Progenitor cell of endocrine pancreas (in vitro differentiated cells): ENCODE measurements around the gene MAP1S. TPM values are rescaled to one million over a fixed set of nuclear protein-coding genes. Genes with fewer than 3 reads are reported as not detected.
A peak's percentile ranks its signal among the peaks of the same experiment; 100 is the strongest.

ENCODE experiments used
- DNase-seq: peaks from one replicate; pipeline ENCODE4 v3.0.0; 2021; ENCODE audit warnings: low spot score; ENCODE audit not compliant: unreplicated experiment
- H3K27ac Mint-ChIP-seq: 2 replicates; pipeline ENCODE4 v1.8.0; 2021; ENCODE audit warnings: mild to moderate bottlenecking, moderate library complexity, mixed read lengths
- H3K27me3 Mint-ChIP-seq: 2 replicates; pipeline ENCODE4 v1.8.0; 2021; ENCODE audit warnings: mixed read lengths
- H3K36me3 Mint-ChIP-seq: 2 replicates; pipeline ENCODE4 v1.8.0; 2022; ENCODE audit warnings: mixed read lengths; ENCODE audit not compliant: insufficient read depth
- H3K4me1 Mint-ChIP-seq: 2 replicates; pipeline ENCODE4 v1.8.0; 2021; ENCODE audit warnings: low read depth, mixed read lengths
- H3K4me3 Mint-ChIP-seq: 2 replicates; pipeline ENCODE4 v1.8.0; 2021; ENCODE audit warnings: low read depth, mild to moderate bottlenecking, moderate library complexity, mixed read lengths
- H3K9me3 Mint-ChIP-seq: 2 replicates; pipeline ENCODE4 v1.8.0; 2021; ENCODE audit warnings: low read depth, mixed read lengths
- total RNA-seq: library from RNA; stranded (reverse); gene quantifications from 2 replicates; pipeline ENCODE4 v1.2.1, GENCODE V29; 2021
- TF ChIP-seq, protein P1 (sequence below): fragments of 200-600 bp; sonication (generic); IDR thresholded peaks from one replicate; pipeline ENCODE4 v1.5.0; 2021; ENCODE audit warnings: antibody characterized with exemption, mild to moderate bottlenecking; ENCODE audit not compliant: unreplicated experiment

The MAP1S gene
- total RNA-seq, 1 donor from 2014 or later: 94.2 TPM

- H3K27ac Mint-ChIP-seq: no peak overlapping the region
- TF ChIP-seq, protein P1, sequence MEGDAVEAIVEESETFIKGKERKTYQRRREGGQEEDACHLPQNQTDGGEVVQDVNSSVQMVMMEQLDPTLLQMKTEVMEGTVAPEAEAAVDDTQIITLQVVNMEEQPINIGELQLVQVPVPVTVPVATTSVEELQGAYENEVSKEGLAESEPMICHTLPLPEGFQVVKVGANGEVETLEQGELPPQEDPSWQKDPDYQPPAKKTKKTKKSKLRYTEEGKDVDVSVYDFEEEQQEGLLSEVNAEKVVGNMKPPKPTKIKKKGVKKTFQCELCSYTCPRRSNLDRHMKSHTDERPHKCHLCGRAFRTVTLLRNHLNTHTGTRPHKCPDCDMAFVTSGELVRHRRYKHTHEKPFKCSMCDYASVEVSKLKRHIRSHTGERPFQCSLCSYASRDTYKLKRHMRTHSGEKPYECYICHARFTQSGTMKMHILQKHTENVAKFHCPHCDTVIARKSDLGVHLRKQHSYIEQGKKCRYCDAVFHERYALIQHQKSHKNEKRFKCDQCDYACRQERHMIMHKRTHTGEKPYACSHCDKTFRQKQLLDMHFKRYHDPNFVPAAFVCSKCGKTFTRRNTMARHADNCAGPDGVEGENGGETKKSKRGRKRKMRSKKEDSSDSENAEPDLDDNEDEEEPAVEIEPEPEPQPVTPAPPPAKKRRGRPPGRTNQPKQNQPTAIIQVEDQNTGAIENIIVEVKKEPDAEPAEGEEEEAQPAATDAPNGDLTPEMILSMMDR: peak; percentile 83
- DNase-seq: peak; percentile 70
- H3K36me3 Mint-ChIP-seq: no peaks in the 10 kb centered on the region
- H3K4me3 Mint-ChIP-seq: peak overlapping the region; percentile 26
- H3K9me3 Mint-ChIP-seq: no peaks in the 10 kb centered on the region
- H3K4me1 Mint-ChIP-seq: no peaks in the 10 kb centered on the region
- peaks cover 8% of the 10 kb centered on the region for H3K27me3 Mint-ChIP-seq
Measured at GRCh38 chr19:17766543-17767131, 47.4 kb downstream of the MAP1S start.

- H3K27ac Mint-ChIP-seq: no peak overlapping the region
- H3K36me3 Mint-ChIP-seq: no peaks in the 10 kb centered on the region
- no peak overlapping the region for H3K4me3 Mint-ChIP-seq
Measured at GRCh38 chr19:17767559-17767958, 48.3 kb downstream of the MAP1S start.

DNA sequence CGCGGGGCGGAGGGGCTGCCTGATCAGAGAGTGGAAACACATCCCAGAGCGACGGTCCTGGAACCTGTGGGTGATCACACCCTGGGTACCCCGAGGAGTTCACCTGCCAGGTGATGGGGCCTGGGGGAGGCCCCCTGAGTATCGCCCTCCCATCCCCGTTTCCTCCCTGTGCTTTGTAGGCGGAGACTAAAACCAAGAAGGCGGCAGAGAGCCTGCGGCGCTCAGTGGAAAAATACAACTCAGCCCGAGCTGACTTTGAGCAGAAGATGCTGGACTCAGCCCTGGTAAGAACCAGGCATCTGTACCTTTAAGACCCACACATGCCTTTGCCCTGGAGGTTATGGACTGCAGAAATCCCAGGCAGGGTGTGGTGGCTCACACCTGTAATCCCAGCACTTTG is 51.3 kb downstream of the MAP1S start:
- no peaks in the 10 kb centered on the region for H3K4me1 Mint-ChIP-seq
- DNase-seq: no peak
- TF ChIP-seq, protein P1: no peak
- H3K27ac Mint-ChIP-seq: no peak overlapping the region
- H3K27me3 Mint-ChIP-seq: peaks cover 11% of the 10 kb centered on the region
- H3K9me3 Mint-ChIP-seq: no peaks in the 10 kb centered on the region
- H3K36me3 Mint-ChIP-seq: no peaks in the 10 kb centered on the region
- no peak overlapping the region for H3K4me3 Mint-ChIP-seq

More at GRCh38 chr19:17767559-17767958, 48.3 kb downstream of the MAP1S start:
- no peak for DNase-seq
- TF ChIP-seq, protein P1: no peak
- peaks cover 8% of the 10 kb centered on the region for H3K27me3 Mint-ChIP-seq
- no peaks in the 10 kb centered on the region for H3K4me1 Mint-ChIP-seq
- H3K9me3 Mint-ChIP-seq: no peaks in the 10 kb centered on the region

DNA sequence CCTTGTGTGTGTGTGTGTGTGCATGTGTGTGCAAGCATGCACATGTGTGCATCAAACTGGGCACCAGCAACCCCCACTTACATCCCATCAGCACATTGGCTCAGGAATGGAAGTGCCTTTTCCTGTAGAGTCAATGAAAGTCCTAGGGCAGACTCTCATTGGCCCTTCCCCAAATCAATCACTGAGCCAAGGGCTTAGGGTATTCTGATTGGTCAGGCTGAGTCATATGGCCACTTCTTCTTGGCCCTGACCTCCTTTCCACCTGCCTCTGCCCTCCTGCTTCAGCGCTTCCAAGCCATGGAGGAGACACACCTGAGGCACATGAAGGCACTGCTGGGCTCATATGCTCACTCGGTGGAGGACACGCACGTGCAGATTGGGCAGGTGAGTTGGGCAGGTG is 52.9 kb downstream of the MAP1S start:
- TF ChIP-seq, protein P1: no peak
- H3K27ac Mint-ChIP-seq: no peak overlapping the region
- H3K4me3 Mint-ChIP-seq: no peak overlapping the region
- H3K9me3 Mint-ChIP-seq: no peaks in the 10 kb centered on the region
- peaks cover 10% of the 10 kb centered on the region for H3K27me3 Mint-ChIP-seq
- H3K36me3 Mint-ChIP-seq: no peaks in the 10 kb centered on the region
- no peaks in the 10 kb centered on the region for H3K4me1 Mint-ChIP-seq
- DNase-seq: no peak

DNA sequence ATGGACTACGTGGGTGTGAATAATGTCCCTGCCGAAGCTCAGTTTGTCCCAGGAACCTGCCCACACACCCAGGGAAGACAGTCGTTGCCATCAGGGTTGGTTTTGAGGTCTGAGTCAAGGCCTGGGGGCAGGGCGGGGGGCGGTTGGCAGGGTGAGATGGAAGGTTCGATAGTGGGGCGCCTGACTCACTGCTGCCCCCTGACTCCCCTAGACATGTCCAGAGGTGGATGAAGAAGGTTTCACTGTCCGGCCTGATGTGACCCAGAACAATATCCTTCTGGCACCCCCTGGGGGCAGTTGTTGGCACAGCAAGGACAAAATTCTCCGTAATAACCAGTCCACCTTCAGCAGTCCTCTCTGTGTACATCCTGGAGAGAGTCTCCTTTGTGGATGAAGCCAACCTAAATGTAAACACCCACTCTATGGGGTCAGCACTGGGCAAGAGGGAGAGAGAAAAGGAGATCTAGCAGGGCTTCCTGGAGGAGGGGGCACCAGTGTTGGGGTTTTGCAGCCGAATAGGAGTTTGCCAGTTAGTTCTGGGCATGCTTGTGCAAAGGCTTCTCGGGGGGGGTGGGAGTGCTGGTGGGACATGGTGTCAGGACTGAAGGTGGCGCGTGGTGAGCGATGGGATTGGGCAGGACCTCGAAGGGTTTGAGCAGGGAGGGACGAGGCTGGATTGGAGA is 56.1 kb downstream of the MAP1S start:
- Mint-ChIP-seq H3K4me3 (no peak overlapping the region), H3K27me3 (peaks cover 31% of the 10 kb centered on the region), H3K4me1 (peaks cover 3% of the 10 kb centered on the region), H3K9me3 (no peaks in the 10 kb centered on the region), H3K36me3 (no peaks in the 10 kb centered on the region), H3K27ac (no peak overlapping the region)
- TF ChIP-seq, protein P1: peak; percentile 65
- peak; percentile 57 for DNase-seq
